Liver (tissue), 9 donors: ENCODE measurements around the gene SLIT1. TPM values are rescaled to one million over a fixed set of nuclear protein-coding genes. Genes with fewer than 3 reads are reported as not detected.

Source experiments
- DNase-seq: peaks from one replicate; pipeline ENCODE4 v3.0.0-alpha.2; 2017; ENCODE audit warnings: low spot score
- H3K27ac ChIP-seq, 2 donors: one replicate each; pipeline ENCODE4 v1.7.0; 2013; ENCODE audit warnings: inconsistent platforms in 2 of 2, low read length in 2 of 2, control low read depth in 1 of 2, low read depth in 1 of 2, mild to moderate bottlenecking in 1 of 2
- H3K27me3 ChIP-seq, 4 donors: one replicate each; pipeline versions ENCODE4 v1.6.1 to v1.7.0; 2013; ENCODE audit warnings: low read length in 3 of 4, inconsistent platforms in 1 of 4, mild to moderate bottlenecking in 1 of 4, moderate library complexity in 1 of 4; ENCODE audit not compliant: control insufficient read depth in 4 of 4, insufficient read depth in 4 of 4
- H3K36me3 ChIP-seq, 4 donors: one replicate each; pipeline versions ENCODE4 v1.6.1 to v1.7.0; 2013; ENCODE audit warnings: low read length in 3 of 4, mild to moderate bottlenecking in 3 of 4, low read depth in 1 of 4, moderate library complexity in 1 of 4; ENCODE audit not compliant: control insufficient read depth in 4 of 4, insufficient read depth in 3 of 4
- H3K4me1 ChIP-seq, 4 donors: one replicate each; pipeline versions ENCODE4 v1.6.1 to v1.7.0; 2013; ENCODE audit warnings: low read length in 3 of 4, mild to moderate bottlenecking in 3 of 4, moderate library complexity in 1 of 4; ENCODE audit not compliant: control insufficient read depth in 4 of 4, insufficient read depth in 4 of 4
- H3K4me3 ChIP-seq, 3 donors: one replicate each; pipeline versions ENCODE4 v1.6.1 to v1.7.0; 2013; ENCODE audit warnings: low read length in 3 of 3, control low read depth in 1 of 3, low read depth in 1 of 3, mild to moderate bottlenecking in 1 of 3
- H3K9ac ChIP-seq, 2 donors: one replicate each; pipeline ENCODE4 v1.7.0; 2013; ENCODE audit warnings: low read length in 2 of 2, mild to moderate bottlenecking in 2 of 2, moderate library complexity in 2 of 2, control low read depth in 1 of 2, low read depth in 1 of 2
- H3K9me3 ChIP-seq, 4 donors: one replicate each; pipeline versions ENCODE4 v1.6.1 to v1.7.0; 2013; ENCODE audit warnings: low read length in 3 of 4; ENCODE audit not compliant: control insufficient read depth in 4 of 4
- ATF3 ChIP-seq: IDR thresholded peaks from 2 replicates; pipeline ENCODE4 v1.6.1; 2016; ENCODE audit warnings: antibody characterized with exemption
- CTCF ChIP-seq: fragments of 150-350 bp; IDR thresholded peaks from 2 replicates; pipeline ENCODE4 v1.5.1; 2017; ENCODE audit warnings: improper control_type of control experiment, low read depth, low read length; ENCODE audit not compliant: missing input control
- EGR1 ChIP-seq, 2 donors: IDR thresholded peaks; 2 replicates each; pipeline ENCODE4 v1.6.1; 2016 to 2018; ENCODE audit warnings: antibody characterized with exemption in 2 of 2, low read depth in 2 of 2
- FOXA1 ChIP-seq: IDR thresholded peaks from 2 replicates; pipeline ENCODE4 v1.6.1; 2016; ENCODE audit warnings: antibody characterized with exemption
- FOXA2 ChIP-seq: IDR thresholded peaks from 2 replicates; pipeline ENCODE4 v1.6.1; 2016; ENCODE audit warnings: antibody characterized with exemption
- GABPA ChIP-seq, 2 donors: IDR thresholded peaks in 1 of 2; conservative IDR thresholded peaks in 1 of 2; 2 replicates each; pipeline ENCODE4 v1.6.1; 2016; ENCODE audit warnings: antibody characterized with exemption in 2 of 2, mild to moderate bottlenecking in 1 of 2, moderate library complexity in 1 of 2
- HNF4A ChIP-seq, 2 donors: conservative IDR thresholded peaks; 2 replicates each; pipeline ENCODE4 v1.6.1; 2016; ENCODE audit warnings: antibody characterized with exemption in 2 of 2, mild to moderate bottlenecking in 2 of 2
- HNF4G ChIP-seq: IDR thresholded peaks from 2 replicates; pipeline ENCODE4 v1.6.1; 2016; ENCODE audit warnings: antibody characterized with exemption
- JUND ChIP-seq, 2 donors: IDR thresholded peaks; 2 replicates each; pipeline ENCODE4 v1.6.1; 2016; ENCODE audit warnings: antibody characterized with exemption in 2 of 2
- MAX ChIP-seq: IDR thresholded peaks from 2 replicates; pipeline ENCODE4 v1.6.1; 2016; ENCODE audit warnings: antibody characterized with exemption
- NR2F2 ChIP-seq: IDR thresholded peaks from 2 replicates; pipeline ENCODE4 v1.6.1; 2016; ENCODE audit warnings: antibody characterized with exemption
- RAD21 ChIP-seq, 2 donors: IDR thresholded peaks; 2 replicates each; pipeline ENCODE4 v1.6.1; 2016; ENCODE audit warnings: antibody characterized with exemption in 2 of 2, mild to moderate bottlenecking in 2 of 2
- REST ChIP-seq: IDR thresholded peaks from 2 replicates; pipeline ENCODE4 v1.6.1; 2016; ENCODE audit warnings: antibody characterized with exemption, mild to moderate bottlenecking
- RXRA ChIP-seq, 2 donors: IDR thresholded peaks; 2 replicates each; pipeline ENCODE4 v1.6.1; 2017 to 2018; ENCODE audit warnings: antibody characterized with exemption in 2 of 2, mild to moderate bottlenecking in 1 of 2
- SP1 ChIP-seq: IDR thresholded peaks from 2 replicates; pipeline ENCODE4 v1.6.1; 2018; ENCODE audit warnings: antibody characterized with exemption, mild to moderate bottlenecking
- TAF1 ChIP-seq: conservative IDR thresholded peaks from 2 replicates; pipeline ENCODE4 v1.6.1; 2016; ENCODE audit warnings: antibody characterized with exemption, mild to moderate bottlenecking
- YY1 ChIP-seq: IDR thresholded peaks from 2 replicates; pipeline ENCODE4 v1.6.1; 2016; ENCODE audit warnings: antibody characterized with exemption, mild to moderate bottlenecking
- ZBTB33 ChIP-seq: IDR thresholded peaks from 2 replicates; pipeline ENCODE4 v1.6.1; 2016; ENCODE audit warnings: antibody characterized with exemption
- WGBS: extraction: QIAGEN DNeasy Blood & Tissue Kit; methylation state at CpG from one replicate; pipeline ENCODE4 v1.1.7; 2013; 5-methylcytosine and 5-hydroxymethylcytosine counted together
- polyA plus RNA-seq, 2 donors: library from polyadenylated mRNA; stranded (reverse) in 1 of 2; unstranded in 1 of 2; fragments of 200-250 nt in 1 of 2; fragments of >200 nt in 1 of 2; fragmentation: Nextera tagmentation in 1 of 2; extraction: Ambion mirVana in 1 of 2; gene quantifications; one replicate each; pipeline versions ENCODE4 v1.2.1 to v1.2.3, GENCODE V29; 2013 to 2015
- total RNA-seq, 2 donors: library from RNA; depleted of rRNA; stranded (reverse); fragments of >200 nt; gene quantifications; one replicate each; pipeline ENCODE4 v1.2.3, GENCODE V29; 2014
- donor health status: healthy.
- donor health status: healthy.
- donor health status: healthy.
- donor health status: healthy.
- donor health status: healthy.

The SLIT1 gene
- total and polyA plus RNA-seq, 4 donors: under 0.01 to 0.14 (median 0.06) TPM

GRCh38 chr10:97131181-97131628 lies 54.6 kb downstream of the SLIT1 start:
- Histone ChIP-seq H3K9ac (no peak overlapping the region), H3K27me3 (no peaks in the 10 kb centered on the region), H3K4me1 (no peaks in the 10 kb centered on the region), H3K9me3 (no peaks in the 10 kb centered on the region), H3K27ac (no peak overlapping the region), H3K36me3 (no peaks in the 10 kb centered on the region), H3K4me3 (no peak overlapping the region)
- 91% methylated on average over 8 of the region's 8 CpGs for WGBS
- TF ChIP-seq FOXA1 (no peak), ATF3 (no peak), FOXA2 (no peak), NR2F2 (no peak), RXRA (IDR thresholded peaks at IDR 0.05) (no peak), REST (no peak), GABPA (IDR thresholded peaks at IDR 0.05 in 1 of 2, conservative IDR thresholded peaks at IDR 0.05 in 1 of 2) (no peak), JUND (IDR thresholded peaks at IDR 0.05) (no peak), HNF4G (no peak), SP1 (no peak), MAX (no peak), YY1 (no peak), HNF4A (conservative IDR thresholded peaks at IDR 0.05) (no peak), RAD21 (IDR thresholded peaks at IDR 0.05) (no peak), TAF1 (no peak)
- no peak for DNase-seq

GRCh38 chr10:97129666-97130065 lies 56.1 kb downstream of the SLIT1 start:
- DNase-seq: no peak
- Histone ChIP-seq H3K27me3 (no peaks in the 10 kb centered on the region), H3K9me3 (no peaks in the 10 kb centered on the region), H3K36me3 (no peaks in the 10 kb centered on the region), H3K4me1 (no peaks in the 10 kb centered on the region), H3K4me3 (no peak overlapping the region), H3K27ac (no peak overlapping the region), H3K9ac (no peak overlapping the region)
- 67% methylated on average over 11 of the region's 11 CpGs for WGBS
- TF ChIP-seq RAD21 (IDR thresholded peaks at IDR 0.05) (no peak), REST (no peak), HNF4A (conservative IDR thresholded peaks at IDR 0.05) (no peak), EGR1 (IDR thresholded peaks at IDR 0.05; ENCODE audit: low read depth in 2 of 2) (no peak), ATF3 (no peak), MAX (no peak), ZBTB33 (no peak), RXRA (IDR thresholded peaks at IDR 0.05) (no peak), FOXA1 (no peak), CTCF (no peak), YY1 (no peak)
